Activated CD4-positive, alpha-beta memory T cell treated with anti-CD3 and anti-CD28 coated beads for 36 hours (primary cell): ENCODE results near the gene PMVK. TPM values are rescaled to one million over a fixed set of nuclear protein-coding genes. Genes with fewer than 3 reads are reported as not detected.

Experiments
- CTCF ChIA-PET: fragments of 350-600 bp; sonication (Branson Sonifier 250); formaldehyde crosslinking; loops from one replicate; lab custom pipeline; 2021; ENCODE audit warnings: antibody characterized with exemption, inconsistent platforms; lab: Charles Lee
- POLR2A ChIA-PET: fragments of 350-600 bp; sonication (Branson Sonifier 250); formaldehyde crosslinking; loops from one replicate; lab custom pipeline; 2021; ENCODE audit warnings: antibody characterized with exemption; lab: Charles Lee
- DNase-seq: peaks from one replicate; pipeline ENCODE4 v3.0.0-alpha.2; 2020
- H3K27ac Mint-ChIP-seq: one replicate; pipeline ENCODE4 v1.8.0; 2021; ENCODE audit warnings: mixed read lengths
- H3K27me3 Mint-ChIP-seq: one replicate; pipeline ENCODE4 v1.8.0; 2021; ENCODE audit warnings: mixed read lengths
- H3K36me3 Mint-ChIP-seq: one replicate; pipeline ENCODE4 v1.8.0; 2021; ENCODE audit warnings: mixed read lengths
- H3K4me1 Mint-ChIP-seq: one replicate; pipeline ENCODE4 v1.8.0; 2021; ENCODE audit warnings: low read depth, mixed read lengths
- H3K4me3 Mint-ChIP-seq: one replicate; pipeline ENCODE4 v1.8.0; 2021; ENCODE audit warnings: mild to moderate bottlenecking, mixed read lengths
- H3K9me3 Mint-ChIP-seq: one replicate; pipeline ENCODE4 v1.8.0; 2021; ENCODE audit warnings: mixed read lengths
- intact Hi-C: fragments of 100-400 bp; cut with micrococcal nuclease; formaldehyde crosslinking; loops from one replicate; pipeline ENCODE4 v1.15.1; 2023
- total RNA-seq, 2 experiments: library from RNA; stranded (reverse); gene quantifications; one replicate each; pipeline ENCODE4 v1.2.3, GENCODE V29; 2021

The PMVK gene
- total RNA-seq, 2 experiments from 2014 or later = 51.2 to 54.0 TPM

GRCh38 chr1:154945962-154946850 is 9.7 kb upstream of the PMVK start:
- peaks cover 47% of the 10 kb centered on the region for H3K4me1 Mint-ChIP-seq
- H3K9me3 Mint-ChIP-seq = no peaks in the 10 kb centered on the region
- H3K36me3 Mint-ChIP-seq = peaks cover 20% of the 10 kb centered on the region
- H3K27ac Mint-ChIP-seq = peak overlapping the region; percentile 47
- no peak overlapping the region for H3K4me3 Mint-ChIP-seq
- ChIA-PET CTCF (interaction anchor here (0.6 to 2.5 kb wide), 5 partner anchors 9 to 115 kb away, joined by 3 to 9 read pairs (median 3); partner anchors contain the start of gene PMVK), POLR2A (interaction anchor here (0.8 kb wide), 1 partner anchor 10 kb away, joined by 3 read pairs; the partner anchor contains the start of gene PMVK)
- intact Hi-C loops = no loop called here
- H3K27me3 Mint-ChIP-seq = no peaks in the 10 kb centered on the region
- no peak for DNase-seq

DNA sequence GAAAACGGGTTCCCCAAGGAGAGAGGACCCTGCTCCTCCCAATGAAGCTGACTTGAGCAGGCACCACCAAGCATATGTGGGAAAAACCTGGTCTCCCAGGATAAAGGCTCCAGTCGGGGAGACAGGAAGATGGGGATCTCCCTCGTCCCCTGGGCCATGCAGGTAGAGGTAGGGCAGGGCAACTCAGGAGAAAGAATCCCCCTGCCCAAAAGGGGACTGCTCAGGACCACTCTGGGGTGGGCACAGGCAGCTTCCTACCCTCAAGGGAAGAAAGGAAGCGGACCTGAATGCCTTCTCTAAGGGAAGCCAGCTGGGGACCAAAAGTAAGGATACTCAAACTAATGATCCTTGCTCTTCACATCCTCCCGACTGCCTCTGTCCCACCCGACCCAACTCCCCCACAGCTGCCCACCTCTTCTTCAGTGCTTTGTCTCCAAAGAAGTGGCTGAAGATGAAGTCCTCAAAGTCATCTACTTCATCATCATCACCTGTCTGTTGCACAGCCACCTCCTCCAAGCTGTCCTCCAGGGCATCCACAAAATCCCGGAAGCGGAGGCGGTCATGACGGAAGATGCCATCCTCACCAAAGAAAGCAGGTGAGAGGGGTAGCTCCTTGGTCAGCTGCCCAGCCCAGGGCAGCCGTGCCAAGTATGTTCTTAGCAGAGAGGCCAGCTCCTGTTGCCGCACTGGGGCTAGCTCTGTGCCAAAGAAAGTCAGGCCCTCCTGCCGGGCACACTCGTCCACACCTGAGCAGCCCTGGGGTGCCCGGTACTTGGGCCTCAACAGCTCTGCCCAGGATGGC is 8.8 kb upstream of the PMVK start:
- no peaks in the 10 kb centered on the region for H3K27me3 Mint-ChIP-seq
- intact Hi-C loops = no loop called here
- ChIA-PET CTCF (interaction anchor here (0.6 to 2.5 kb wide), 6 partner anchors 8 to 466 kb away, joined by 3 to 14 read pairs (median 6); partner anchors contain the start of genes PMVK and PYGO2), POLR2A (interaction anchor here (0.7 kb wide), 1 partner anchor 9 kb away, joined by 3 read pairs; no protein-coding TSS in a partner anchor)
- H3K4me1 Mint-ChIP-seq = peaks cover 47% of the 10 kb centered on the region
- H3K36me3 Mint-ChIP-seq = peaks cover 13% of the 10 kb centered on the region
- peak overlapping the region; percentile 47 for H3K27ac Mint-ChIP-seq
- DNase-seq = no peak
- H3K4me3 Mint-ChIP-seq = no peak overlapping the region
- no peaks in the 10 kb centered on the region for H3K9me3 Mint-ChIP-seq

DNA sequence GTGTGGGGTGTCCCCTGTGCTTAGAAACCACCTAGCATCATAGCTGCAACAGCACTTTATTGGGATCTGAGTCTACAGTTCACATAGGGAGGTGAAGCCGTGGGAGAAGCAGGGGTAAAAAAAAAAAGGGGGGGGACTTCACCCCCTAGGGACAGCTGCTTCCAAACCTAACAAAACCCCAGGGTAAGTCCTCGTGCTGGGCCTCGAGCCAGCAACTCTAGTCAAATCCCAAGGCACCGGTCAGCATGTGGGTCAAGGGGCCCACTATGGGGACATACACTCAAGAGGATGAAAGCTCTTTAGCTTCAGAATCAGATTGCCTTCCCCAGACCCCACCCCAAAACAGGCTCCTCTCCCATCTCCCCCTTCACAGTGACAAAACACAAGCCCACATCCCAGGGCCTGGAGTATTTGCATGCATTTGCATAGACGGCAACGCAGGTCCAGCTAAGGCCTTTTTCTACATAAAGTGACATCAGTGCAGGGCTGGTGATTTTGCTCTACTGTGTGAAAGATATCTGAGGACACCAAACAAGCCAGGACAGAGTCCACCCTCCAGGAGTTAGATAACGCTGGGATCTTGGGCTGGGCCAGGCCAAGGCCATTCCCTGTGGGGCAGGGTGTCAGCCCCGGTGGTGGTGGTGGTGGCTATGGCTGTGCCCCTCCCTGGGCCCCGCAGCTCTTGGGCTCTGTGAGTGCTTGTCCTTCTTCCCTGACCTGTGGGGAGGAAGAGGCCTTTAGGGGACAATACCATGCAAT is 8.1 kb upstream of the PMVK start:
- Mint-ChIP-seq H3K9me3 (no peaks in the 10 kb centered on the region), H3K27me3 (no peaks in the 10 kb centered on the region), H3K27ac (peak overlapping the region; percentile 93), H3K36me3 (peaks cover 11% of the 10 kb centered on the region), H3K4me3 (no peak overlapping the region), H3K4me1 (peaks cover 51% of the 10 kb centered on the region)
- ChIA-PET POLR2A (interaction anchor here (0.7 to 1.4 kb wide), 5 partner anchors 8 to 317 kb away, joined by 3 read pairs; no protein-coding TSS in a partner anchor), CTCF (interaction anchor here (0.6 to 2.5 kb wide), 22 partner anchors 8 to 465 kb away, joined by 3 to 14 read pairs (median 4); partner anchors contain the start of genes FLAD1, PMVK, PYGO2 and SHC1)
- intact Hi-C loops = no loop called here
- DNase-seq = no peak

DNA sequence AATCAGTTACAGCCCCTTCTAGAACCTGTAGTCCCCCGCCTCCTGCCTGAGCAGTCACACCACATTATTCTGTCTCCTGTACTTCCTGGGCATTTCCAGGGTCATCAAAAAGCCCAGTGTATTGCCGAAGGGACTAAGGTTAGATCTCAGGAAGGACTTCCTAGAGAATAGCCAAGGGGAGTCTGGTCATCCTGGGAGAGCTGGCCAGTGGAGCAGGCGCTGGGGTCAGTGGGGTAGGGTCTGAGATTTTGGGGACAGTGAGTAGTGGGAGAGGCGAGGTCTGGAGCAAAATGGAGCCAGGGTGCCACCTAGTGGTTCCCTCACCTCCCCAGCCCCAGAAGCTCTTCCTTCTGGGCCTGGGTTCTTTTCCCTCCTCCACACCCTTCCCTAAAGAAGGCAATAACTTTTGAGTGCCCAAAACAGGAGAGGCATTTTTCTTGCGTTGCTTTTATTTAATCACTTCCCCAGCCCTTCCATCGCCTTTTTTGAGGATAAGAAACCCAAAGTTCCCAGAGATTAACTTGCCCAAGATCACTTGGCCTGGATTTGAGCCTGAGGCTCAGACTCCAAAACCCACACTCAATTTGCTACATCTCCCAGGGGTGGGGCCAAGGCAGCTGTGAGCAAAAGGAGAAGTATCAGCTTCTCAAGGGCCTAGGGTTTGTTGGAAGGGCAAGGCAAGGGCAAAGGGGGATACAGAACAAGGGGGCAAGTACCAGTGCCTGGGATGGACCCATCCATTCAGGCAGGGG is 7.3 kb upstream of the PMVK start:
- H3K9me3 Mint-ChIP-seq = no peaks in the 10 kb centered on the region
- DNase-seq = peak; percentile 61
- H3K4me1 Mint-ChIP-seq = peaks cover 54% of the 10 kb centered on the region
- CTCF ChIA-PET = interaction anchor here (0.9 to 2.5 kb wide), 21 partner anchors 7 to 464 kb away, joined by 3 to 14 read pairs (median 4); partner anchors contain the start of genes FLAD1, PMVK, PYGO2 and SHC1
- H3K36me3 Mint-ChIP-seq = peaks cover 11% of the 10 kb centered on the region
- peak overlapping the region; percentile 93 for H3K27ac Mint-ChIP-seq
- intact Hi-C loops = no loop called here
- peak overlapping the region; percentile 52 for H3K4me3 Mint-ChIP-seq
- no peaks in the 10 kb centered on the region for H3K27me3 Mint-ChIP-seq
- POLR2A ChIA-PET = interaction anchor here (0.9 to 1.4 kb wide), 4 partner anchors 9 to 316 kb away, joined by 3 read pairs; no protein-coding TSS in a partner anchor

- ChIA-PET POLR2A (interaction anchor here (0.6 to 1.8 kb wide), 7 partner anchors 11 to 84 kb away, joined by 3 to 13 read pairs (median 3); partner anchors contain the start of genes CKS1B, FLAD1 and PBXIP1), CTCF (interaction anchor here (0.9 to 3.0 kb wide), 9 partner anchors 11 to 462 kb away, joined by 3 to 16 read pairs (median 4); partner anchors contain the start of genes ADAM15, FLAD1, PBXIP1 and PYGO2)
- H3K36me3 Mint-ChIP-seq = peaks cover 5% of the 10 kb centered on the region
- peaks cover 63% of the 10 kb centered on the region for H3K4me1 Mint-ChIP-seq
- no peaks in the 10 kb centered on the region for H3K27me3 Mint-ChIP-seq
- DNase-seq = peak; percentile 34
- intact Hi-C loops = no loop called here
- H3K27ac Mint-ChIP-seq = peak overlapping the region; percentile 93
- peak overlapping the region; percentile 34 for H3K4me3 Mint-ChIP-seq
- no peaks in the 10 kb centered on the region for H3K9me3 Mint-ChIP-seq
Observed at GRCh38 chr1:154941333-154942013, 5.0 kb upstream of the PMVK start.

GRCh38 chr1:154940651-154941194 is 4.2 kb upstream of the PMVK start:
- H3K4me1 Mint-ChIP-seq = peaks cover 66% of the 10 kb centered on the region
- peak; percentile 61 for DNase-seq
- peak overlapping the region; percentile 93 for H3K27ac Mint-ChIP-seq
- intact Hi-C loops = no loop called here
- ChIA-PET CTCF (interaction anchor here (0.6 to 3.0 kb wide), 12 partner anchors 12 to 461 kb away, joined by 3 to 16 read pairs (median 4); partner anchors contain the start of genes ADAM15, FLAD1, PBXIP1 and PYGO2), POLR2A (interaction anchor here (0.6 to 1.8 kb wide), 8 partner anchors 11 to 820 kb away, joined by 3 to 13 read pairs (median 3); partner anchors contain the start of genes CKS1B, FLAD1 and PBXIP1)
- no peaks in the 10 kb centered on the region for H3K27me3 Mint-ChIP-seq
- peaks cover 2% of the 10 kb centered on the region for H3K36me3 Mint-ChIP-seq
- peak overlapping the region; percentile 34 for H3K4me3 Mint-ChIP-seq
- H3K9me3 Mint-ChIP-seq = no peaks in the 10 kb centered on the region

DNA sequence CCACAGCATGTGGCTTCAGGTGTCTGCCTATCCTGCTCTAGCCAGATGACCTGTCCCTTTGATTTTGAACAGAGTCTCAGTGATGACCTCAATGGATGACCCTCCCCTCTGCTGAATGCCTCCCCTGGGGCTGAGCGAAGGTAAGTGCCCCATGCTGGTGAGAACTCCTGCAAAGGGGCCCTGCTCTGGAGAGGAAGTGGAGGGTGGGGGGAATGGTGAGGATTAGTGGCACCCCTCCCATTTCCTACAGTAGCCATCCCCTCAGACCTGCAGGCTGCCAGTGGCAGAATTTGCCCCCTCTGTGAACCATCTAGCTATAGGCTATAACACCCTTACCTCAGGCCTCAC is 3.7 kb upstream of the PMVK start:
- no peak for DNase-seq
- H3K4me1 Mint-ChIP-seq = peaks cover 71% of the 10 kb centered on the region
- H3K9me3 Mint-ChIP-seq = no peaks in the 10 kb centered on the region
- CTCF ChIA-PET = interaction anchor here (0.9 to 3.0 kb wide), 10 partner anchors 13 to 461 kb away, joined by 3 to 16 read pairs (median 5); partner anchors contain the start of genes ADAM15, FLAD1 and PYGO2
- intact Hi-C loops = no loop called here
- no peaks in the 10 kb centered on the region for H3K27me3 Mint-ChIP-seq
- H3K36me3 Mint-ChIP-seq = peaks cover 3% of the 10 kb centered on the region
- POLR2A ChIA-PET = interaction anchor here (0.6 to 1.8 kb wide), 5 partner anchors 15 to 821 kb away, joined by 3 to 13 read pairs (median 4); partner anchors contain the start of genes CKS1B, FLAD1 and PBXIP1
- H3K27ac Mint-ChIP-seq = peak overlapping the region; percentile 93
- no peak overlapping the region for H3K4me3 Mint-ChIP-seq

GRCh38 chr1:154938604-154939399 is 2.3 kb upstream of the PMVK start:
- no peak for DNase-seq
- Mint-ChIP-seq H3K4me3 (peak overlapping the region; percentile 57), H3K4me1 (peaks cover 74% of the 10 kb centered on the region), H3K36me3 (peaks cover 5% of the 10 kb centered on the region), H3K27ac (peak overlapping the region; percentile 96), H3K27me3 (no peaks in the 10 kb centered on the region), H3K9me3 (no peaks in the 10 kb centered on the region)
- POLR2A ChIA-PET = interaction anchor here (0.7 to 2.9 kb wide), 3 partner anchors 17 to 146 kb away, joined by 3 to 17 read pairs (median 4); partner anchors contain the start of gene PBXIP1
- CTCF ChIA-PET = interaction anchor here (1.9 to 3.5 kb wide), 6 partner anchors 14 to 146 kb away, joined by 4 to 17 read pairs (median 14); partner anchors contain the start of gene ADAM15
- intact Hi-C loops = loop anchor here (5.0 kb wide), 1 partner anchor 123 kb away; the partner anchor contains the start of gene EFNA4
